GM19324 (cell line): ENCODE measurements around the gene DENND1B.
"Not testable (repeated sequence)": the region's sequence is repeated elsewhere in the genome, so short reads cannot be mapped to it uniquely, and the experiment has no call there.

Experiments
- ATAC-seq: cut with Tn5 transposase; IDR thresholded peaks from one replicate; pipeline ENCODE4 v1.9.1; 2021; ENCODE audit warnings: mild to moderate bottlenecking, moderate library complexity; ENCODE audit not compliant: unreplicated experiment, low FRiP score

The DENND1B gene

GRCh38 chr1:197752652-197753164 is 22.6 kb downstream of the DENND1B start:
- not testable (repeated sequence) for ATAC-seq

DNA sequence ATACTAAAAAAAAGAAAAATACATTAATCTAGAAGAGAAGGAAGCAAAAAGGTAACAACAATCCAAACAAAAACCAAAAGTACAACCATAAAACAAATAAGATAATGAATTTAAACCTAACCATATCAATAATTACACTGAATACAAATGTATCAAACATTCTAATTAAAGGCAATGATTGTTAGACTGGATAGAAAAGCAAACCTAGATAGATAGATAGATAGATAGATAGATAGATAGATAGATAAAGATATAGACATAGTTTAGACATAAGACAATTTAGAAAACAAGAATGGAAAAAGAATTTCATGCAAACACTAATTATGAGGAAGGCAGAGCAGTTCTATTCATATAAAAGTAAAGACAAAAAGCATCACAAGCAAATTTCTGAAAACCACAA is 24.9 kb downstream of the DENND1B start:
- no peak for ATAC-seq

GRCh38 chr1:197745911-197746310 is 29.4 kb downstream of the DENND1B start:
- no peak for ATAC-seq

DNA sequence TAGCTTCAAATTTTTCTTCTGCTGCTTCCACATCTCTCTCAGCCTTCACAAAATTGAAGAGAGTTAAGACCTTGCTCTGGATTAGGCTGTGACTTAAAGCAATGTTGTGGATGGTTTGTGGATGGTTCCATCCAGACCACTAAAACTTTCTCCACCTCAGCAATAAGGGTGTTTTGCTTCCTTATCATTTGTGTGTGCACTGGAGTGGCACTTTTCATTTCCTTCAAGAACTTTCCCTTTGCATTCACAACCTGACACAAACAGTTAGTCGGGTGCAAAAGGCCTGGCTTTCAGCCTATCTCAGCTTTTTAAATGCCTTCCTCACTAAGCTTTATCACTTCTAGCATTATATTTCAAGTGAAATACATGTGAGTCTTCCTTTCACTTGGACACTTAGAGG is 30.3 kb downstream of the DENND1B start:
- ATAC-seq, result no peak

- ATAC-seq, result no peak
Measured at GRCh38 chr1:197743578-197743977, 31.7 kb downstream of the DENND1B start.

- ATAC-seq, result no peak
Measured at GRCh38 chr1:197740992-197741391, 34.3 kb downstream of the DENND1B start.

GRCh38 chr1:197738927-197739326 is 36.4 kb downstream of the DENND1B start:
- no peak for ATAC-seq

- ATAC-seq, result no peak
Measured at GRCh38 chr1:197737916-197738315, 37.4 kb downstream of the DENND1B start.

- ATAC-seq, result no peak
Measured at GRCh38 chr1:197736685-197737084, 38.6 kb downstream of the DENND1B start.

DNA sequence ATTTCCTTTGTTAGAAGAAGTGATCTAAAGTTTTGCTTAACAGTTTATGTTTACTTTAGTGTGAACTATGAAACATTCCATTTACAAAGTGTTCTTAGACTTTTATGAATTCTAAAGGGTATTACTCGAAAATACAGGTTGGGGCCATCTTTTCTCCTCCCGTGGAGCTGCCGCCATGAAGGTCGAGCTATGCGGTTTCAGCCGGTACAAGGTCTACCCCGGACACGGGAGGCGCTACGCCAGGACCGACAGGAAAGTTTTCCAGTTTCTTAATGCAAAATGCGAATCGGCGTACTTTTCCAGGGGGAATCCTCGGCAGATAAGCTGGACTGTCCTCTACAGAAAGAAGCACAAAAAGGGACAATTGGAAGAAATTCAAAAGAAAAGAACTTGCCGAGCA is 39.8 kb downstream of the DENND1B start:
- no peak for ATAC-seq

DNA sequence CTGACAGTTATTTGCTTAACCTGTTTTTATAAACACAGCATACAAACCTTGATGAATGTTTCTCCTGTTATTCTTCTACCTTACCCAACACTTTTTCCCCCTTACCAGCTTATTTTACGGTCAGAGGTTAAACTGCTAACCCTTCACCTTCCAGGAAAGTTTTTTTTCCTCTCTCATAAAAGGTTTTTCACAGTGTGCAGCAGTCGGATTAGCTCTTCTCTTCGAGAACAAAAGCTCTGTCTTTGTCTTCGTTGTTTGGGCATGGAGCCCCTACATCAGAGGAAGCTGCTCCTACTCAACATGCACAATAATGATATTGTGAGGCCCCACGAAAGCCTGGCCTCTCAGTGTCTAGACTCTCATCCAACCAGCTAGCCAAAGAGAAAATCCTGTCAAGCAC is 42.0 kb downstream of the DENND1B start:
- ATAC-seq, result no peak

GRCh38 chr1:197732187-197732586 is 43.1 kb downstream of the DENND1B start:
- no peak for ATAC-seq

- ATAC-seq, result no peak
Measured at GRCh38 chr1:197731449-197731848, 43.8 kb downstream of the DENND1B start.

GRCh38 chr1:197725976-197726375 is 49.3 kb downstream of the DENND1B start:
- no peak for ATAC-seq

GRCh38 chr1:197725044-197725443 is 50.2 kb downstream of the DENND1B start:
- ATAC-seq, result no peak

- ATAC-seq, result no peak
Measured at GRCh38 chr1:197715806-197716205, 59.5 kb downstream of the DENND1B start.

- no peak for ATAC-seq
Measured at GRCh38 chr1:197706601-197707000, 68.7 kb downstream of the DENND1B start.

GRCh38 chr1:197705941-197706340 is 69.3 kb downstream of the DENND1B start:
- ATAC-seq, result no peak

GRCh38 chr1:197700688-197701087 is 74.6 kb downstream of the DENND1B start:
- ATAC-seq, result not testable (repeated sequence)

GRCh38 chr1:197696372-197696771 is 78.9 kb downstream of the DENND1B start:
- no peak for ATAC-seq

GRCh38 chr1:197695961-197696360 is 79.3 kb downstream of the DENND1B start:
- no peak for ATAC-seq

GRCh38 chr1:197692965-197693364 is 82.3 kb downstream of the DENND1B start:
- no peak for ATAC-seq

DNA sequence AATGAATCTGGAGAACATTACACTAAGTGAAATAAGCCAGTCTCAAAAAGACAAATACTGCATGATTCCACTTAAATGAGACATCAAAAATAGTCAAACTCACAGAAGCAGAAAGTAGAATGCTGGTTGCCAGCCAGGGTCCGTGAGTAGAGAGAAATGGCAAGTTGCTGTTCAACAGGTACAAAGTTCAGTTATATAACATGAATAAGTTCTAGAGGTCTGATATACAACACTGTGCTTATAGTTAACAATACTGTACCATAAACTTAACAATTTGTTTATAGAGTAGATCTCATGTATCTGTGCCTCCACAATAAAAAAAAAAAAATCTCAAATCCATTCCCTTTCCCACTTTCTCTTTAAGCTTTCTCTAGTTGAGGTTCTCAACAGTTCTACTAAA is 83.5 kb downstream of the DENND1B start:
- no peak for ATAC-seq
